HG03558 (cell line): ENCODE measurements around the gene IKZF3.
"Not testable (repeated sequence)": the region's sequence is repeated elsewhere in the genome, so short reads cannot be mapped to it uniquely, and the experiment has no call there.

Source experiments
- ATAC-seq: cut with Tn5 transposase; IDR thresholded peaks from one replicate; pipeline ENCODE4 v1.9.1; 2021; ENCODE audit warnings: moderate number of reproducible peaks; ENCODE audit not compliant: unreplicated experiment; ENCODE audit errors: extremely low read depth

IKZF3 gene

GRCh38 chr17:39863918-39864746, at the start of gene IKZF3:
Gene IKZF3 (minus strand): TSS chr17:39864312. CDS start chr17:39864126, 186 bp downstream.
- peak; percentile 22 for ATAC-seq

GRCh38 chr17:39908789-39909352, 44.8 kb upstream of the IKZF3 start:
- no peak for ATAC-seq

- ATAC-seq: no peak
These were observed 40.8 kb upstream of the IKZF3 start for GRCh38 chr17:39904990-39905288.

- ATAC-seq: no peak
These were observed 39.2 kb upstream of the IKZF3 start for GRCh38 chr17:39903158-39903884.

- not testable (repeated sequence) for ATAC-seq
These were observed 37.9 kb upstream of the IKZF3 start for GRCh38 chr17:39902027-39902426.

- ATAC-seq: no peak
These were observed 35.1 kb upstream of the IKZF3 start for GRCh38 chr17:39899215-39899614.

GRCh38 chr17:39898088-39898487, 34.0 kb upstream of the IKZF3 start:
- ATAC-seq: no peak

- ATAC-seq: no peak
These were observed 30.7 kb upstream of the IKZF3 start for GRCh38 chr17:39894681-39895376.

- no peak for ATAC-seq
These were observed 25.1 kb upstream of the IKZF3 start for GRCh38 chr17:39889200-39889599.

GRCh38 chr17:39887078-39887477, 23.0 kb upstream of the IKZF3 start:
- ATAC-seq: no peak

GRCh38 chr17:39886102-39886501, 22.0 kb upstream of the IKZF3 start:
- not testable (repeated sequence) for ATAC-seq

- no peak for ATAC-seq
These were observed 8.6 kb upstream of the IKZF3 start for GRCh38 chr17:39872751-39873150.

- no peak for ATAC-seq
These were observed 7.7 kb upstream of the IKZF3 start for GRCh38 chr17:39871801-39872200.

GRCh38 chr17:39870776-39871175, 6.7 kb upstream of the IKZF3 start:
- no peak for ATAC-seq

GRCh38 chr17:39868554-39868942, 4.4 kb upstream of the IKZF3 start:
- no peak for ATAC-seq

GRCh38 chr17:39867880-39868553, 3.9 kb upstream of the IKZF3 start, which contains the start of gene ZPBP2:
Gene ZPBP2 (plus strand): TSS chr17:39868202. CDS start chr17:39868355, 153 bp downstream.
- no peak for ATAC-seq

GRCh38 chr17:39867084-39867879, 3.2 kb upstream of the IKZF3 start:
- ATAC-seq: peak; percentile 47

- no peak for ATAC-seq
These were observed 2.1 kb upstream of the IKZF3 start for GRCh38 chr17:39866013-39866730.
